A673 (cell line): ENCODE measurements around the gene JAKMIP1.

Experiments used
- EZH2 ChIP-seq: fragments of 200-600 bp; sonication (generic); IDR thresholded peaks from 2 replicates; pipeline ENCODE4 v1.6.1; 2017; ENCODE audit warnings: borderline replicate concordance, low read depth, mild to moderate bottlenecking, mixed read lengths, antibody characterized with exemption, low read length; ENCODE audit not compliant: poor library complexity, severe bottlenecking
- TF ChIP-seq, protein P1 (sequence below): fragments of 300-800, 200-600 bp; sonication (generic); conservative IDR thresholded peaks from 2 replicates; pipeline ENCODE4 v1.5.1; 2017; ENCODE audit warnings: low read depth, mild to moderate bottlenecking, antibody characterized with exemption, low read length, moderate library complexity, mixed read lengths

DNA sequence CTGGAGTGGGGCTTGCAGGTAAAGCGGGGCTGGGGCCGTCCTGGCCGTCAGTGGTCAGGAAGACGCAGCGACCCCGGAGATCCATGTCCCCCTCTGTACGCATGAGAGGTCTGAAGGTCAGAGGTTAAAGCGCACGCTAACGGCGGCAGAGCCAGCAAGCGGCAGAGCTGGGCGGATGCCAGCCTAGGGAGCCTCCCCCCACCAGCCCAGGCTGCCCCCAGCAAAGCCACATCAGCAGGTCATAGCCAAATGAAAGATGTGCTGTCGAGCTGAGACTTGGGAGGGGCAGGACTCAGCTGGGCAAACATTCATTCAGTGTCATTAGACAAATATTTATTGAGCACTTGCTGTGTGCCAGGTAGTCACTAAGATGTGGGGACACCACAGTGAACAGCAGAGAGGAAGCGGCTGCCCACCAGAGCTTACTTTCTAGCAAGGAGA lies 593 bp upstream of the JAKMIP1 start:
- TF ChIP-seq, protein P1, sequence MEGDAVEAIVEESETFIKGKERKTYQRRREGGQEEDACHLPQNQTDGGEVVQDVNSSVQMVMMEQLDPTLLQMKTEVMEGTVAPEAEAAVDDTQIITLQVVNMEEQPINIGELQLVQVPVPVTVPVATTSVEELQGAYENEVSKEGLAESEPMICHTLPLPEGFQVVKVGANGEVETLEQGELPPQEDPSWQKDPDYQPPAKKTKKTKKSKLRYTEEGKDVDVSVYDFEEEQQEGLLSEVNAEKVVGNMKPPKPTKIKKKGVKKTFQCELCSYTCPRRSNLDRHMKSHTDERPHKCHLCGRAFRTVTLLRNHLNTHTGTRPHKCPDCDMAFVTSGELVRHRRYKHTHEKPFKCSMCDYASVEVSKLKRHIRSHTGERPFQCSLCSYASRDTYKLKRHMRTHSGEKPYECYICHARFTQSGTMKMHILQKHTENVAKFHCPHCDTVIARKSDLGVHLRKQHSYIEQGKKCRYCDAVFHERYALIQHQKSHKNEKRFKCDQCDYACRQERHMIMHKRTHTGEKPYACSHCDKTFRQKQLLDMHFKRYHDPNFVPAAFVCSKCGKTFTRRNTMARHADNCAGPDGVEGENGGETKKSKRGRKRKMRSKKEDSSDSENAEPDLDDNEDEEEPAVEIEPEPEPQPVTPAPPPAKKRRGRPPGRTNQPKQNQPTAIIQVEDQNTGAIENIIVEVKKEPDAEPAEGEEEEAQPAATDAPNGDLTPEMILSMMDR = no peak
- TF ChIP-seq EZH2 = no peak
